Endothelial cell of umbilical vein (primary cell): ENCODE data around the gene RRAS. TPM values are rescaled to one million over a fixed set of nuclear protein-coding genes. Genes with fewer than 3 reads are reported as not detected.

Experiments used
- BruUV-seq: library from RNA; stranded (reverse); fragments of 400-500 nt; replicated peaks from 2 replicates; lab custom pipeline; 2021; lab: Mats Ljungman, UMichigan
- CTCF ChIA-PET: fragments of 300-600, 350-600 bp; sonication (Branson Sonifier 250); formaldehyde crosslinking; loops from one replicate; lab custom pipeline; 2021; ENCODE audit warnings: antibody characterized with exemption, inconsistent platforms; lab: Charles Lee
- POLR2A ChIA-PET: fragments of 300-600, 350-600 bp; sonication (Branson Sonifier 250); formaldehyde crosslinking; loops from one replicate; lab custom pipeline; 2021; ENCODE audit warnings: antibody characterized with exemption, inconsistent platforms; lab: Charles Lee
- DNase-seq: peaks from one replicate; pipeline ENCODE4 v3.0.0-alpha.2; 2011; ENCODE audit warnings: low read depth, low spot score
- FAIRE-seq: peaks from 2 replicates; lab custom pipeline; 2011; peaks lifted over from hg19 to GRCh38; lab: Jason Lieb, UNC
- H2AFZ ChIP-seq: 2 replicates; pipeline ENCODE4 v1.6.0; 2012; ENCODE audit warnings: low read depth, low read length, control low read depth, inconsistent platforms
- H3K27ac ChIP-seq: 2 replicates; pipeline ENCODE4 v1.5.1; 2011; ENCODE audit warnings: low read depth, mild to moderate bottlenecking, control low read depth, low read length, moderate library complexity; ENCODE audit not compliant: insufficient read depth
- H3K27me3 ChIP-seq, 2 experiments: 2 replicates each; pipeline versions ENCODE4 v1.6.0 to v1.6.1; 2011; ENCODE audit warnings: low read length in 2 of 2, mixed read lengths in 1 of 2; ENCODE audit not compliant: control insufficient read depth in 2 of 2, insufficient read depth in 2 of 2
- H3K36me3 ChIP-seq, 2 experiments: 2 replicates in 1 of 2; 3 replicates in 1 of 2; pipeline ENCODE4 v1.5.1; 2011; ENCODE audit warnings: low read length in 2 of 2, mild to moderate bottlenecking in 1 of 2, moderate library complexity in 1 of 2; ENCODE audit not compliant: control insufficient read depth in 2 of 2, insufficient read depth in 2 of 2; ENCODE audit errors: extremely low read depth in 1 of 2
- H3K4me1 ChIP-seq: 3 replicates; pipeline ENCODE4 v1.5.1; 2011; ENCODE audit warnings: mild to moderate bottlenecking, low read length; ENCODE audit not compliant: control insufficient read depth, insufficient read depth; ENCODE audit errors: extremely low read depth
- H3K4me2 ChIP-seq: 2 replicates; pipeline ENCODE4 v1.6.1; 2011; ENCODE audit warnings: low read length, control low read depth, mixed read lengths; ENCODE audit not compliant: insufficient read depth
- H3K4me3 ChIP-seq, 3 experiments: fragments of 200-600 bp in 1 of 3; sonication (generic), shearing (Covaris generic) in 1 of 3; replicated peaks in 1 of 3; 2 replicates each; pipeline ENCODE4 v1.5.1; 2011 to 2016; ENCODE audit warnings: control low read depth in 3 of 3, low read length in 3 of 3, mild to moderate bottlenecking in 2 of 3, inconsistent platforms in 1 of 3, low read depth in 1 of 3, moderate library complexity in 1 of 3; ENCODE audit not compliant: insufficient read depth in 1 of 3
- H3K79me2 ChIP-seq: 2 replicates; pipeline ENCODE4 v1.6.0; 2012; ENCODE audit warnings: low read length, inconsistent platforms; ENCODE audit not compliant: control insufficient read depth, insufficient read depth
- H3K9ac ChIP-seq: replicated peaks from 2 replicates; pipeline ENCODE3; 2011; ENCODE audit warnings: low read length, control low read depth; ENCODE audit not compliant: insufficient read depth; ENCODE audit errors: extremely low read depth
- H3K9me1 ChIP-seq: replicated peaks from 3 replicates; pipeline ENCODE4 v1.6.0; 2011; ENCODE audit warnings: mild to moderate bottlenecking, low read length; ENCODE audit not compliant: control insufficient read depth, insufficient read depth; ENCODE audit errors: extremely low read depth
- H3K9me3 ChIP-seq: replicated peaks from 2 replicates; pipeline ENCODE4 v1.5.1; 2012; ENCODE audit warnings: low read length, inconsistent platforms; ENCODE audit not compliant: control insufficient read depth, insufficient read depth
- H4K20me1 ChIP-seq: replicated peaks from 2 replicates; pipeline ENCODE3; 2011; ENCODE audit warnings: mild to moderate bottlenecking, low read length; ENCODE audit not compliant: control insufficient read depth, insufficient read depth; ENCODE audit errors: extremely low read depth
- CTCF ChIP-seq, 2 donors: IDR thresholded peaks; 1 replicate in 1 of 2; 2 replicates in 1 of 2; pipeline ENCODE4 v1.5.1; 2011; ENCODE audit warnings: low read length in 2 of 2, mild to moderate bottlenecking in 2 of 2, moderate library complexity in 2 of 2, control low read depth in 1 of 2, inconsistent platforms in 1 of 2, low read depth in 1 of 2; ENCODE audit not compliant: insufficient read depth in 1 of 2; ENCODE audit errors: extremely low read depth in 1 of 2
- EZH2 ChIP-seq: IDR thresholded peaks from 2 replicates; pipeline ENCODE4 v1.6.1; 2012; ENCODE audit warnings: borderline replicate concordance, low read depth, mild to moderate bottlenecking, moderate library complexity, low read length, inconsistent platforms; ENCODE audit not compliant: severe bottlenecking
- FOS ChIP-seq: IDR thresholded peaks from 2 replicates; pipeline ENCODE4 v1.6.1; 2011; ENCODE audit warnings: mild to moderate bottlenecking, low read length, moderate library complexity, borderline replicate concordance; ENCODE audit not compliant: insufficient read depth
- MAX ChIP-seq: IDR thresholded peaks from 2 replicates; pipeline ENCODE4 v1.6.1; 2011; ENCODE audit not compliant: insufficient read depth, insufficient read length
- MYC ChIP-seq: IDR thresholded peaks from one replicate; pipeline ENCODE4 v1.6.1; 2011; ENCODE audit warnings: mild to moderate bottlenecking, low read depth, low read length
- POLR2A ChIP-seq: IDR thresholded peaks from 2 replicates; pipeline ENCODE4 v1.6.1; 2012; ENCODE audit warnings: low read depth, mild to moderate bottlenecking, control low read depth, low read length
- POLR2AphosphoS5 ChIP-seq: IDR thresholded peaks from 2 replicates; pipeline ENCODE4 v1.6.1; 2012; ENCODE audit warnings: low read depth, mild to moderate bottlenecking, control low read depth, low read length, moderate library complexity; ENCODE audit not compliant: insufficient read depth
- dilution Hi-C: fragments of 300-500 bp; cut with MboI; formaldehyde crosslinking; loops from one replicate; pipeline ENCODE4 v1.15.0; 2019; ENCODE audit warnings: low sequenced_read_pairs; ENCODE audit not compliant: extremely low pct_ligation_motif_present
- intact Hi-C: fragments of 100-400 bp; cut with micrococcal nuclease; formaldehyde crosslinking; loops from one replicate; pipeline ENCODE4 v1.10.0; 2022
- polyA plus RNA-seq, 4 experiments: library from polyadenylated mRNA; depleted of rRNA in 3 of 4; stranded (reverse) in 3 of 4; unstranded in 1 of 4; fragments of >200 nt; gene quantifications; 2 replicates each; pipeline versions ENCODE4 v1.2.1 to v1.2.3, GENCODE V29; 2011 to 2012; ENCODE audit warnings: missing spikeins in 1 of 4
- total RNA-seq: library from RNA; stranded (reverse); gene quantifications from 2 replicates; pipeline ENCODE4 v1.2.3, GENCODE V29; 2021

Gene RRAS
- total and polyA plus RNA-seq, 2 donors (not counting 3 experiments of a cell fraction or from before 2014, with no cell fraction given), result 89.5 to 250 TPM

- POLR2A ChIA-PET, result interaction anchor here (0.6 to 1.7 kb wide), 2 partner anchors 13 to 47 kb away, joined by 3 to 7 read pairs; partner anchors contain the start of genes NOSIP and RRAS
- H3K79me2 ChIP-seq, result peaks cover 44% of the 10 kb centered on the region
- TF ChIP-seq POLR2AphosphoS5 (no peak), CTCF (IDR thresholded peaks at IDR 0.05; ENCODE audit: extremely low read depth in 1 of 2, insufficient read depth in 1 of 2, low read depth in 1 of 2, low read length in 2 of 2) (no peak), MYC (no peak), POLR2A (no peak), MAX (no peak), FOS (no peak), EZH2 (no peak)
These were observed 46.5 kb downstream of the RRAS start for GRCh38 chr19:49593233-49594113.

More at GRCh38 chr19:49593233-49594113, 46.5 kb downstream of the RRAS start:
- Histone ChIP-seq H3K9me1 (no peaks in the 10 kb centered on the region), H3K9ac (no peak overlapping the region), H3K9me3 (no peaks in the 10 kb centered on the region), H3K27me3 (no peaks in the 10 kb centered on the region), H4K20me1 (no peaks in the 10 kb centered on the region), H3K36me3 (peaks cover 7 to 16% of the 10 kb centered on the region in 2 experiments), H3K4me2 (peak overlapping the region; percentile 49), H3K4me1 (peaks cover 16% of the 10 kb centered on the region), H3K4me3 (peak overlapping the region; percentile 20 to 88 (median 32)), H3K27ac (no peak overlapping the region), H2AFZ (no peak overlapping the region)
- FAIRE-seq (peak; percentile 94), DNase-seq (peak; percentile 94)
- BruUV-seq, result no TSS peak
- intact Hi-C loops, result loop anchor here (1.0 to 5.0 kb wide), 2 partner anchors 21 to 274 kb away; partner anchors contain the start of gene PNKP
- CTCF ChIA-PET, result interaction anchor here (1.0 kb wide), 1 partner anchor 13 kb away, joined by 3 read pairs; the partner anchor contains the start of gene NOSIP
- dilution Hi-C loops, result no loop called here
